NCI-H1436 (cell line): ENCODE results near the gene LSAMP.

Source experiments
- DNase-seq: peaks from one replicate; lab custom pipeline; 2025; lab: John Stamatoyannopoulos, UW

LSAMP gene

DNA sequence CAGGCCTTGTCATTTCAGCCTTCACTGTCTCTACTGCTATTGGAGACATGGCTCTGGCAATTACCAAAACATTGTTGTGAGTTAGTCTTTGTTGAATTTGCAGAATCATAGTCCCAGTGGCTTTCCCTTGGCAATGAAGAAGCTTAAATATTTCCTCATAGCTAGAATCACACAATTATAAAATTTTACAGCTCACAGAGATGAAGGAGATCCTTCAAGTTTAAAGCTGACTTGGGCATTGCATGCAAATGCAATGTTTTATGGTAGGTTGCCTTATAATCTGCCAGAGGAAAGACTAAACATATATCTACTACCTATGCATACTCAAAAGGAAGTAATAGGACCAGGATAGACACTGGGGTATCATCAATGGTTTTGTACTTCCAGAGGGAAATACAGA lies 90.9 kb downstream of the LSAMP start:
- no peak for DNase-seq

- DNase-seq = no peak
Measured at GRCh38 chr3:116350119-116350733, 95.1 kb downstream of the LSAMP start.

- no peak for DNase-seq
Measured at GRCh38 chr3:116348216-116348615, 97.1 kb downstream of the LSAMP start.

GRCh38 chr3:116342499-116342898 lies 102.8 kb downstream of the LSAMP start:
- DNase-seq = no peak

DNA sequence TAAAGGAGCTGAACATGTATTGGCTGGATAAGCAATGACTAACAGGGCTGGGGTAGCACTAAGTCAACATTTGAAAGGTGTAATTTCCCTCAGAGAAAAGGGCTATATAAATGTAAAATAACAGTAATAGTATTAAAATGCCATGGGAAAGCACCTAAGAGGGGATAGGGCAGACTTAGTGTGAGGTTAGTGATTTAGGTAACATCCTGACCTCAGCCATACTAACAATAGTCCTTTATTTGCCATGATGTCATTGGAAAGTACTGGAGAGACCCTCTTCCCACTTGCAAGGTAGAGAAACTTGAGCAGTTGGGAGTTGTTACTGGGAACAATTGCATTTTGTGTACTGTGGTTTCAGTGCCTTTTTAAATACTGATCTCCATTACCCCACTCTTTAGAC lies 103.4 kb downstream of the LSAMP start:
- DNase-seq = no peak

DNA sequence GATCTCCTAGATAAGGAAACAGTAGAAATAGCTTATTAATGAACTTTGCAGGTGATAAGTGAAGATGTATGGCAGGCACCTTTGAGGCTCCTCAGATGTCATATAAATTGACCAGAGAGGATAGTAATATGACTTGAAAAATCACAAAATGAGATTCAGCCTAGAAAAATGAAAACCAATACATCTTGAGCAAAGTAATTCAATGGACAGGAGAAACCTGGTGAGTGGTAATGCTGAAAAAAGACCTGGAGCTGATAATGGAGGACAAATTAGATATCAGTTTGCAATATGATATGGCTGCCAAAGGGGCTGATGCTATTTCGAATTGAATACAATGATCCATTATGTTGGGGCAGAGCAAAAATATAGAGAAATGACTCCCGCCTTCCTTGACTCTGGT lies 103.9 kb downstream of the LSAMP start:
- DNase-seq = no peak

DNA sequence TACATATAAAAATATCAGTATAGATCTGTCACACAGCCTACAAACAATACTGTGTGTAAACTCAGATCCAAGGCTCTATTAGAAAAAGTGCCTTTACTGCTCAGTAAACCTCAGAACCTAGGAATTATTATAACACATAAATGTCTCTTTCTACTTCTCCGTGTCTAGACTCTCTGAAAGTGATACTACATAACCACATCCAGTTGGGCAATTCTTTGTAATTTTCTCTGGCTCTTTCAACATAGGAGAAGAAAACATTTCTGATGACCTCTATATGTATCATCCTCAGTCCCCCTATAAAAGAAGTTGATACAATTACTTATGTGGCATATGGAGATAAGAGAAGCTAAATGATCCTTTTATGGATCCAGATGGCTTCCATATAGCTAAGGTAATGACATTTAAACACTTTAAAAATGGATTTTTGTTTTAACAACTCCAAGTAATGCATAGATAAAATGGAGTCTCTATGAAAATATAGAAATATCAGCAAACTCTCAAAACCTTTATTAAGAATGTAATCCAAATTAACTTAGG lies 104.5 kb downstream of the LSAMP start:
- no peak for DNase-seq

- no peak for DNase-seq
Measured at GRCh38 chr3:116339441-116340028, 105.8 kb downstream of the LSAMP start.

- no peak for DNase-seq
Measured at GRCh38 chr3:116338713-116339112, 106.6 kb downstream of the LSAMP start.

- no peak for DNase-seq
Measured at GRCh38 chr3:116337229-116337628, 108.1 kb downstream of the LSAMP start.

DNA sequence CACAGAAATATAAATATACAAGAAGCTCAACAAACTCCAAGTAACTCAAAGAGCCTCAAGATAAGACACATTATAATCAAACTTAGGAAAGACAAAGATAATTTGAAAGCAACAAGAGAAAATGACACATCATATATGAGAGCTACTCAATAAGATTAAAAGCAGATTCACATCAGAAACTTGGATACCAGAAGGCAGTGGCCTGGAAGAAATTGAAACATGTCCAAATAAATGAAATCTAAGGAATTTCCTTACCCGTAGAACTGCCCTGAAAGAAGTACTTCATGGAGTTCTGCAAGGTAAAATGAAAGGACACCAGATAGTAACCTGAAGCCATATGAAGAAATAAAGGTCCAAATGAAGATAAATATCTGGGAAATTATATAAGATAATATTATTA lies 113.9 kb downstream of the LSAMP start:
- no peak for DNase-seq

GRCh38 chr3:116322750-116323375 lies 122.4 kb downstream of the LSAMP start:
- no peak for DNase-seq

- DNase-seq = no peak
Measured at GRCh38 chr3:116318370-116318769, 126.9 kb downstream of the LSAMP start.

- DNase-seq = no peak
Measured at GRCh38 chr3:116316771-116317170, 128.5 kb downstream of the LSAMP start.

GRCh38 chr3:116314476-116314875 lies 130.8 kb downstream of the LSAMP start:
- DNase-seq = no peak

- no peak for DNase-seq
Measured at GRCh38 chr3:116306720-116307119, 138.6 kb downstream of the LSAMP start.

DNA sequence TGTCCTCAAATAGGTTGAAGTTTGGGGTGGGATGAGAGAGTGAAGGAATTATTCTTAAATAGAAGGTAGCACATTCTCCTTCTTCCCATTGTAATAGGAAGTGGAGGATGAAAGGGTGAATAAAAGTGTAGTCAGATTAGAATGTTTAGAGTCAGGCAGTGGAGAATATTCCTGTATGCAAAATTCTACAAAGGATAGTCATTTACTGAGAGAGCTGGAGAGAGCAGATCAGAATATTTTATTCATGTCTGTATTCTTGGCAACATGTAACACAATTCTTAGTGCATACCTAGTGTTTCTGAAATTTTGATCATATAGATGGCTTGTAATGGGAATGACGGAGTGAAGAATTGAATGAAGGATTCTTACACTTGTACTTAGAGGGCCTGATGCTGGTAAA lies 139.1 kb downstream of the LSAMP start:
- DNase-seq = no peak

DNA sequence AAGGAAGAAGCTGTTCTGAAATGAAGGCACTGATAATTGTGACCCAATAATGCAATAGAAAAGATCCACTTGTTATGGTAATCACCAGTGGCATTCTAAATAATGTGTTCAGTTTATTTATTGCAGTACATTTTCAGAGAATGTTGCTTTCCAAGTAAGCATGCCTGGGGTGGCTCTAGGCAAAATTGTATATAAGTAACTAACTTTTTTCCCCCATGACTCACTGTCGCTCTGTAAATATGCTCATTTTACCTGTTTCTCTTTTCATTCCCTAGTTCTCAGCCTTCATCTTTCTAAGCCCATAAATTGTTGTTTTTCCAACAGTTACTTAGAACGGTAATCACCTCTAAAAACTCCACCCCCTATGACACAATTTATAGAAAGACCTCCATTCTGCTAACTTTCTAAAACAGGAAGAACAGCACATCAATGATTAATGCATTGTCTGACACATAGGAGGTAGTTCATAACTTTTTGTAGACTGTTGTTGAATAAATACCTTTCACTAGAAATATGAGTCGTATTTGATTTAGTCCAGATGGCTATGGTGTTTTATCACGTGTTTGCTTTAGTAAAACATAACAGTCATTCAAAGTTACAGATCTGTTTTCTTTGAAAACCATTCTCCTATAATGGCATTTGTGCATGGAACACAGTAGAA lies 143.1 kb downstream of the LSAMP start:
- DNase-seq = no peak

DNA sequence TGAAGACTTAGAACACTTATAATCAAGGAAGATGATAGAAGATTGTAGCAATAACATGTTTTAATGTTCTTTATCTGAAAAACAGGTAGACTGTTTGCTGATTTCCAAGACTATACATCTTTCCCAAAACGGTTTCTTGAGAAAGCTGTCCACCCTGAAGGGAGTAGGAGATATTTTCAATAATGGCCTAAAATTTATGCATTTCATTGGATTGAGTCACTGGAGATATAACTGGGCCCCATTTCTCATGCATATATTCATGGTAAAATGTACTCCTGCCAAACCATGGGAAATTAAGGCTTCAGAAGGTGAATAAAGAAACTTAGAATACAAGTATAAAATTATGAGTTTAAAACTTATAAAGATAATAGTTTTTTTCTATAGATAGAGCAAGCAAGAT lies 143.9 kb downstream of the LSAMP start:
- DNase-seq = no peak

GRCh38 chr3:116300226-116300625 lies 145.1 kb downstream of the LSAMP start:
- no peak for DNase-seq

GRCh38 chr3:116299646-116300081 lies 145.6 kb downstream of the LSAMP start:
- DNase-seq = no peak

GRCh38 chr3:116298151-116298550 lies 147.1 kb downstream of the LSAMP start:
- DNase-seq = no peak

DNA sequence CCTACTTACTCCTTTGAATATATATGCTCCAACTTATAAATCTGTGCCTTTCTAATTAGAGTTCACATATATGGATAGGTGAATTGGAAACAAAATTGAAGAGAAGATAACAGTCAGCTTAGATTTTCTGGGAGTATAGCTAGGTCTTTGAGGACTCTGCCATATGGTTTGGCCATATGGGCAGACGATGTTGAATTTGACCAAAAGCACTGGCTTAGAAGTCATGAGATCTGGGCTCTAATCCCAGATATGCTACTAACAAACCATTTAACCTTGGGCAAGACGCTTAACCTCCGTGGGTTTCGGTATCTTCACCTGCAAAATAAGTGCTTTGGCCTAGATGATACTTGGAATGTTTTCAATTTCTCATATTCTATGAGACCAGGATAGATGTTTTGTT lies 154.1 kb downstream of the LSAMP start:
- no peak for DNase-seq
